Omental fat pad (tissue), 4 donors: ENCODE results near the gene TM7SF3. TPM values are rescaled to one million over a fixed set of nuclear protein-coding genes. Genes with fewer than 3 reads are reported as not detected.
"Not testable (repeated sequence)": the region's sequence is repeated elsewhere in the genome, so short reads cannot be mapped to it uniquely, and the experiment has no call there.

ENCODE experiments used
- ATAC-seq: fragments of 150-250 bp; one replicate; pipeline ENCODE4 v1.9.1; 2016; ENCODE audit warnings: mild to moderate bottlenecking, moderate library complexity; ENCODE audit not compliant: low FRiP score
- DNase-seq: peaks from one replicate; pipeline ENCODE4 v3.0.0-alpha.2; 2019; ENCODE audit warnings: low spot score
- total RNA-seq, 4 donors: library from RNA; depleted of rRNA; stranded (reverse); fragments of >200 nt; gene quantifications; one replicate each; pipeline ENCODE4 v1.1.0, GENCODE V29; 2016
- TF ChIP-seq, protein P1 (sequence below), 3 donors: fragments of 450-650 bp; IDR thresholded peaks; one replicate each; pipeline ENCODE4 v1.5.1; 2016 to 2017; ENCODE audit warnings: antibody characterized with exemption in 3 of 3, mild to moderate bottlenecking in 3 of 3, moderate library complexity in 2 of 3

Gene TM7SF3
- total RNA-seq, 4 donors from 2014 or later, result 33.9 to 92.5 (median 62.4) TPM

GRCh38 chr12:27026257-27026656, 12.1 kb upstream of the TM7SF3 start:
- ATAC-seq, result no peak
- no peak for DNase-seq
- TF ChIP-seq, protein P1, sequence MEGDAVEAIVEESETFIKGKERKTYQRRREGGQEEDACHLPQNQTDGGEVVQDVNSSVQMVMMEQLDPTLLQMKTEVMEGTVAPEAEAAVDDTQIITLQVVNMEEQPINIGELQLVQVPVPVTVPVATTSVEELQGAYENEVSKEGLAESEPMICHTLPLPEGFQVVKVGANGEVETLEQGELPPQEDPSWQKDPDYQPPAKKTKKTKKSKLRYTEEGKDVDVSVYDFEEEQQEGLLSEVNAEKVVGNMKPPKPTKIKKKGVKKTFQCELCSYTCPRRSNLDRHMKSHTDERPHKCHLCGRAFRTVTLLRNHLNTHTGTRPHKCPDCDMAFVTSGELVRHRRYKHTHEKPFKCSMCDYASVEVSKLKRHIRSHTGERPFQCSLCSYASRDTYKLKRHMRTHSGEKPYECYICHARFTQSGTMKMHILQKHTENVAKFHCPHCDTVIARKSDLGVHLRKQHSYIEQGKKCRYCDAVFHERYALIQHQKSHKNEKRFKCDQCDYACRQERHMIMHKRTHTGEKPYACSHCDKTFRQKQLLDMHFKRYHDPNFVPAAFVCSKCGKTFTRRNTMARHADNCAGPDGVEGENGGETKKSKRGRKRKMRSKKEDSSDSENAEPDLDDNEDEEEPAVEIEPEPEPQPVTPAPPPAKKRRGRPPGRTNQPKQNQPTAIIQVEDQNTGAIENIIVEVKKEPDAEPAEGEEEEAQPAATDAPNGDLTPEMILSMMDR (IDR thresholded peaks at IDR 0.05), result no peak

GRCh38 chr12:27025116-27025515, 10.9 kb upstream of the TM7SF3 start:
- ATAC-seq (no peak), DNase-seq (no peak)
- TF ChIP-seq, protein P1 (IDR thresholded peaks at IDR 0.05), result no peak

- DNase-seq (no peak), ATAC-seq (no peak)
- TF ChIP-seq, protein P1 (IDR thresholded peaks at IDR 0.05), result no peak
These were observed 10.1 kb upstream of the TM7SF3 start for GRCh38 chr12:27024291-27024690.

- TF ChIP-seq, protein P1 (IDR thresholded peaks at IDR 0.05), result no peak
- ATAC-seq (no peak), DNase-seq (no peak)
These were observed 6.6 kb upstream of the TM7SF3 start for GRCh38 chr12:27020761-27021160.

DNA sequence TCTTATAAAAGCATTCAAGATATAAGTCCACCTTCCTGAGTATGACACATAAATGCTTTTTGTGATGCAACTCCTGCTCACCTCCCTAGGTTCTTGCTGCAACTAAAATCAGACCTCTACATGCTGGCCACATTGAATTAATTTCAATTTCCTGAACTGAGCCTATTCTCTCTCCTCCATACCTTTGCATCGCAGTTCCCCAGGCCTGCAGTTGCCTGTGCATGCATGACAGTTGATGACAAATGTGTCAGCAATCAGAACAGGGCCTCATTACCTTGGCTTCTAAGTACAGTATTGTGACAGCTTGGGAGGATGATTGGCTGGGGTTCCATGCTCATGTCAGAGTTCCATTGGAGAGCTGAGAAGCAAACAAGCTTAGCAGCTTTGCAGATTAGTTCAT, 3.9 kb upstream of the TM7SF3 start:
- TF ChIP-seq, protein P1 (IDR thresholded peaks at IDR 0.05), result no peak
- no peak for DNase-seq
- no peak for ATAC-seq

DNA sequence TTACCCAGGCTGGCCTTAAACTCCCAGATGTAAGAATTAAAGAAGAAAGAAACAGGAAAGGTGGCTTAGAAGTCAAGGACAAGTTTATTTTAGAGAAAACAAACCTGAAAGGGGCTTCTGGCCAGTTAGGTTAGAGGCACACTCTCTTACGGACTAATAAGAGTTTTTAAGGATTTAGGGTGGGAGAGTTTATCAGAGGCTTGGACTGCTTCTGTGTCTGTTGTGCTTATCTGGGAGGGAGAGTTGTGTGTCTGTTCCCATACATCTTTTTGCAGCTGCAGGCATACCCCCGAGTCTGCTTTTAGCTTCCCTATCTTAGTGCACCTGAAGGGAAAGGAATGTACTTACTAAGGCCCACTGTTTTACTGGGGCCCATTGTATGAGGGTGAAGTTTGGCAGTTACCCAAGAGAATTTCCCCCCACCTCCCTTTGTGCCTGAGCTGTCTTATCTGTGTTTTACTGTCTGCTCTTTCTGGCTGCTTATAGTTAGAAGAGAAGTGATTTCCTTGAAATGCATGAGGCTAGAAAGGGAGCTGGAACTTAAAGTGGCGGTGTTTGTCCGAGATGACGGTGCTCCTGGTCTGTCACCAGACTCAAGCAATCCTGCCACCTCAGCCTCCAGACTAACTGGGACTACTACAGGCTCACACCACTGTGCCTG, 3.1 kb upstream of the TM7SF3 start:
- not testable (repeated sequence) for ATAC-seq, DNase-seq

- ATAC-seq (no peak), DNase-seq (no peak)
- TF ChIP-seq, protein P1 (IDR thresholded peaks at IDR 0.05), result no peak
These were observed 1.5 kb upstream of the TM7SF3 start for GRCh38 chr12:27015730-27016076.
